Dermis microvascular lymphatic vessel endothelial cell (primary cell): ENCODE measurements around the gene ZSWIM6. TPM values are rescaled to one million over a fixed set of nuclear protein-coding genes. Genes with fewer than 3 reads are reported as not detected.
A peak's percentile ranks its signal among the peaks of the same experiment; 100 is the strongest.

Experiments used
- DNase-seq, 2 donors: peaks; one replicate each; pipeline versions ENCODE4 v3.0.0 to v3.0.0-alpha.2; 2010; ENCODE audit warnings: low read depth in 2 of 2
- total RNA-seq: library from RNA; depleted of rRNA; stranded (reverse); fragments of >200 nt; gene quantifications from 2 replicates; pipeline ENCODE4 v1.2.1, GENCODE V29; 2014

ZSWIM6 gene
- 8.3 and 19.6 TPM in 2 replicates for total RNA-seq

DNA sequence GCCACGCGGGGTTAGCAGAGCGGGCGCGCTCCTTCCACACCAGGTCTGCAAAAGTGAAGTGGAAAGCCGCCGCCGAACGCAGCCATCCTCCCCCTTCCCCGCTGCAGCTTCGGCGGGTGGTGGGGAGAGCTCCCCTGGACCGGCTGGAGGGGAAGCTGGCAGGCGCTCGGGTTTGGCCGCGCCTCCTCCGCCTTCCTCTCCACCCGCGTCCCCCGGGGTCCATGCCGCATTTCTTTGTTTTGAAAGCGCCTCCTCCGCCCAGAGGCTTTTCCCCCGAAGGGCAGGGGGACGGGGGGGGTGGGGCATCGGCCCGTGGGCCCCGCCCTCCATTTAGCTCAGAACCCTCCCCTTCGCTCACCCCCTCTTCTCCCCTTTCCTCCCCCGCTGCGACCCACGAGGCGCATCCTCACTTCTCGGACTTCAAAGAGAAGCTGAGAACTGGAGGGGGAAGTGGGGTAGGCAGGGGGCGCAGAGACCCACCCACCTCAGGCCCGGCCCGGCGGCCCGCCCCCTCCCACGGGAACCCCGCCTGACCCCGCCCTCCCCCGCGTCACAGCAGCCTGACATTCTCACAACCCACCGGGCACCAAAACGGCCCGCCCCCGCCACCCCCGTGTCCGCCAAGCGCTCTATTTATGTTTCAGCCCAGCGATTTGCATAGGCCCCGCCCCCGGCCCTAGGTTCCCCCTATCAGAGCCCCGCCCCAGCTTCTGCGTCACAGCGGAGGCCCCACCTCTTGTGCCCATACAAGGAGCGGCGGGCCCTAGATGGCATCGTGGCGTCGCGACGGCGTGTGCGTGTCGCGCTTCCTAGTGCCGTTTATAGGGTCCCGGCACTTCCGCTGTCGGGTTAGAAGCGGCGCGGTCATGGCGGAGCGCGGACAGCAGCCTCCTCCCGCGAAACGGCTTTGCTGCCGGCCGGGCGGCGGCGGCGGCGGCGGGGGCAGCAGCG, at the start of gene ZSWIM6:
ZSWIM6 (plus strand) TSS at position 852 of the 951 bp plus-strand sequence; CDS start at position 867, 15 bp downstream.
- DNase-seq = peak; percentile 96 to 100

DNA sequence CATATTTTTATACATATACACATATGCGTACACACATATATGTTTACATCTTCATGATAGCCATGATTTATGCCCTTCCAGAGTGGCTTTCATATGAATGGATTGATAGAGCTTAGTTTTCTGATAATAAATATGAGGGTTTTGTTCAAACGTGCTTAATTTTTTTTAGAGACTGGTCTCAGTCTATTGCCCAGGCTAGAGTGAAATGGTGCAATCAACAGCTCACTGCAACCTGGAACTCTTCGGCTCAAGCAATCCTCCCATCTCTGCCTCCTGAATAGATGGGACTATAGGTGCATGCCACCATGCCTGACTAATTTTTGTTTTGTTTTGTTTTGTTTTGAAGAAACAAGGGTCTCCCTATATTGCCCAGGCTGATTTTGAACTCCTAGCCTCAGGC, 48.6 kb upstream of the ZSWIM6 start:
- no peak for DNase-seq

DNA sequence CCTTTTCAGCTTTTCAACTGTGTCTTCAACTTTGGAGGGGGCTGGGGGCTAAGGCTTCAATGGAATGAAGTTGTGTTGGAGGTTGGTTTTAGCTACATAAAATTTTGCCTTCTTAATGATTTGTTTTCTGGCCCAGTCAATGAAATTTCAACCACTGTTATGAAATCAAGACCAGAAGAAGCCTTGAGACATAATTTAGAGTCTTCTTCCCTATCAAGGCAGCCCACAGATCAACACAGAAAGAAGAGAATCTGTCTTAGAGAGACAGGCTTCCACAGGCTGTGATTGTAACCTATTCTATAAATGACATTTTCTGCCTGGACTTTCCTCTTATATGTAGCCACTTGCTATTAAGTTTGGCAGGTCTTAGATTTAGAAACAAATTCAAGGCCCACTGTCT, 46.5 kb upstream of the ZSWIM6 start:
- no peak for DNase-seq

DNA sequence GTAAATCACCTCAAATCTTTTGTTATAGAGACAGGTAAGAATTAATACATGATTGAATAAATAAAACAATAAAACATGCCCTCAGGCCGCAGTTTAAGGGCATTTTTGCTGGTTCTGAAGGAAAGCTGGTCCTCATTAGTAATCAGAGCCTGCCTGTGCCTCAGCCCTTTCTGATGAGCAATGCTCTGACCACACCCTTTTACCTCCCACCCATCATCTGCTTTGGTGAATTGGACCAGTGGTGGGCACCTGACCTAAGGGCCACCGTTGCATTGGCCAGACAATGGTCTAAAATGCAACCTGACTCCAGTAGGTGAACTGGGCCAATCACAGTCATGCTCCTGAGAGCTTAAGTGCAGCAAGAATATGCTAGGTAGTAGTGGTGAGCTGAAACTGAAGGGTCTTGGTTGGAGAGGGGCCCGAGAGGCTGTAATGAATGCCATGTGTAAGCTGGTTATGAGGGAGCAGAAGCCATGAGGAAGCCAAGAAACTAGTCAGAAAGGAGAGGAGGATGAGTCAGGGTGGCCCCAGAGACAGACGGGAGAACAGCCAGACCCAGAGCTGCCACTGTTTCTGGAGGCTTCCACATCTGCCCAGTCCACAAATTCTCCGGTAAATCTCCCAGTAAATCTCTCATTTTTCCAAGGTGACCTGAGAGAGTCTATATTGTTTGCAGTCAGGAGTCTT, 45.5 kb upstream of the ZSWIM6 start:
- DNase-seq = no peak

DNA sequence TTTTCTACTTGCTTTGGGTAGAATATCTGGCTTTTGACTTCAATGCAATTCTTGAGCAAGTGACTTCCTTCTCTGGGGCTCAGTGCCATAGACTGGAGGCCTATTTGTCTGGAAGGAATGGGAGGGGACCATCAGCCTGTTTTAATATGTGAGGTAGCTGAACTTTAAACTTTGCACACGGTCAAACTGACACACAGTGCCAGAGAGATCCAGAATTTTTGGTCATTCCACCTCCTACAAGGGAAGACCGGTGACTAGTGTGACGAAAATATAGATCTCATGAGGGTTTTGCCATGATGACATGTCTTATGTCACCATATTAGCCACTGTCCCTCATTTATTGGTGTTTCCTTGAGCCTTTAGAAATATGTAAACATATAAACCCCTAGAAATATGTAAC, 44.6 kb upstream of the ZSWIM6 start:
- no peak for DNase-seq

DNA sequence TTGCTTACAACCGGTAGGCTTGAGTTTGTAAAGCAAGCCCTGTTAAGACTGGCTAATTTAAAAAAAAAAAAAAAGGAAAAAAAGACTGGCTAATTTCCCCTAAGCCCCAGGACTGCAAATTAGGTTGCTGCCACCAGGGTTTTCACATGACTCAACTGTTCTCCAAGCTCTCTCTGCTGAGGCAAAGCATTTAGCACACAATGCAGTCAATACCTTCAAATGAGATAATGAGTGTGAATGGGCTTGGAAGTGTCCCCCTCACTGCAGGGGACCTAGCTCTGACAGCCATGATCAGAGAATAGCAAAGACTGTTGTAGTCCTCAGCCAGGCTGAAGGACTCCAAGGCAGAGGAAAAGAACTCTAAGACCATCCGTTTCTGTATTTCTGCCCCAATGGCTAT, 42.8 kb upstream of the ZSWIM6 start:
- DNase-seq = no peak

DNA sequence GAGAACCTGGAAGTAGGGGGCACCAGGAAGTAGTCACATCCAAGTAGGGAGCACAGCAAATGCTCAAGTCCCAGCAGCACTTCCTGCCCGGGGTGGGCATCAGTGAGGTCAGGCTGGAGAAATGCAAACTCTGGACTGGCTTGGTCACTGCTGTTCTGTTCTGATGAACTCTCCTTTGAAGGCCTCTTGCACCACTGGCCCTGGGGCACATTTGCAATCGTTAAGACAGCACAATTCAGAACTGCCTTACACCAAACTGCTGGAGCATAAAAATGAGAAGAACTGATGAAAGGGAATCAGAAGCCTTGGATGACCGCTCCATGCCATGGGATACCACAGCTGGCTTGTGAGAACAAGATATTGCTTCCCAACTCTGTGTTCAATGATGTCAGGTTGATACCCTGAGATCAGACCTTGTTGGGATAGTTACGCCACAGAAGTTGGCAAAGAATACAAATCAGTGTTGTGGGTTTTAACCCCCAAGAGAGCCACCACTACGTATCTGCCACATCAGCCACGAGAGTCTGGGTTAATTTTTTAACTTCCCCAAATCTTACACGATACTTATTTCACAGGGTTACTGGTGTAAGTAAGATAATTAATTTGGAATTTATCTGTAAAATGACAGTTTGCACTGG, 42.3 kb upstream of the ZSWIM6 start:
- DNase-seq = no peak

DNA sequence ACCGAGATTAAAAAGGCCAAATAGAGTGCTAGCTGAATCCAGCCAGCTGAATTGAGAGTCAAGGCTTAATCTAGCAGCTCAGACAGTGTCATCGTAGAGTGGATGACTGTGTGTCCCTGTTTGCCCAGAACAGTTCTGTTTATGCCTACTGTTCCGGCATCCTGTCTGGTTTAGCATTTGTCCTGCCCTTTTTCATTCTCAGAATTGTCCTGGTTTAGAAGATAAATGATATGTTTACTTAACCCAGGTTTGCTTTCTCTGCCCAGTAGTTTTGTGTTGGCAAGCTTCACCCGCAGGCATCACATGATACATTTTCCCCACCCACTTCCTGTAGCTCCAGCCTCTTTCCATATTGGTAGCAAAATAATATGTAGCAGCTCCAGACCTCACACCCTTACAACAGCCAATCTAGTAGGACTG, 41.3 kb upstream of the ZSWIM6 start:
- DNase-seq = peak; percentile 86 to 93

DNA sequence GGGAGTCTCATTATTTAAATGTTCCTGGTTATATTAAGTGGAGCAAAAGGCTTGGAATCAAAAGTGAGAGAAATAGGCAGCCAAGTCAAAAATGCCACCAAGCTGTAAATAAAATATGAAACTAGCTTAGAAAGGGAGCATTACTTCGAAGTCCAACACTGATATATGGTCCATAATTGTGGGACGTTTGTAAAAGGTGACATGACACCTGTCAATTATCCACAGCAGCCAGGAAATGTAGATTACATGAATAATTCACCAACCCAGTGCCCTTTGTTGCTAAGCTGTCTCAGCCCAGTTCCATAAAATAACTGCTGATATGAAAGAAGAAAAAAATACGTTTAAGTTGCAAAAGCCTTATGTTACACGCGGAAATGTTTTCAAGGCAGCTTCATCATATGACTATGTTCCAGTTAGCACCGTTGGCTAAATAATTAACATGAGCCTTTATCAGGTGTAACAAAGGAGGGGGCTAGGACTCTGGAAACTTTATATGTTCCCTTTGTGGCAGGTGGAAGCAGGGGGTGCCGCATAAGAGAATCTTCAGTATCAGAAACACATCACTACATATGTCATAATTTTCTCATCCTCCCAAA, 39.9 kb upstream of the ZSWIM6 start:
- no peak for DNase-seq

DNA sequence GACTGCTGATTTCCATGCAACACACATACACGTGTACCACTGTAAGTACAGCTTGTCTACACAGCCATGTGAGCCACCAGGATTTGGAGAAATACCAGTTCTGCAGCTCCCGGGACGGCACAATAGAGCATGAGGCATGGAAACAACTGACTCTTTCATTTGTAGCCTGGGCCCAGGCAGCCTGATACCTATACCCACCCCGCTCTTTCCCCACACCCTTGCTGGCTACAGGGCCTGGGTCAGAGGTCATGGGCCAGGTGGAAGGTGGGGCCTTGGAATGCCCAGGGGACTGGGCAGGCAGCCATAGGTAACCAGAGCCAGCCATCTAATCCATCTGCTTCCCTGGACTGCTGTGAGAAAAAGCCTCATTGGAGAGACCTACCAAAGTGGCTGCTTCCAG, 39.0 kb upstream of the ZSWIM6 start:
- no peak for DNase-seq

DNA sequence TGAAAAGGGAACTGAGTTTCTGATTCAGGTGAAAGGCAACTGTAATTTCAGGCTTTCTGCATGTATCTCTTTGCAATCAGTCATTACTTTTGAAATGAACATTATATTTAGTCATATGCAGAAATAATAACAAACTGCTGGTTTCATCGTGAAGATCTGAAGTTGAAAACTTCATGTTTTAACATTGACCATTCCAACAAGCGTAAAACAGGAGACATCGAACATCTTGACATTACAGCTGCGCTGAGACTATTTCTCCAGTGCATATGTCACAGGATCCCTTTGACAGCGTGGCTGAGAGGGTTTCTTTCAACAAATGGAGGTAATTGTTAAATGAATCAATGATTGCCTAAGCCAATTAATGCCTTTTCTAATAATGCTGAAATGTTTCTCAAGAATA, 38.2 kb upstream of the ZSWIM6 start:
- DNase-seq = no peak

DNA sequence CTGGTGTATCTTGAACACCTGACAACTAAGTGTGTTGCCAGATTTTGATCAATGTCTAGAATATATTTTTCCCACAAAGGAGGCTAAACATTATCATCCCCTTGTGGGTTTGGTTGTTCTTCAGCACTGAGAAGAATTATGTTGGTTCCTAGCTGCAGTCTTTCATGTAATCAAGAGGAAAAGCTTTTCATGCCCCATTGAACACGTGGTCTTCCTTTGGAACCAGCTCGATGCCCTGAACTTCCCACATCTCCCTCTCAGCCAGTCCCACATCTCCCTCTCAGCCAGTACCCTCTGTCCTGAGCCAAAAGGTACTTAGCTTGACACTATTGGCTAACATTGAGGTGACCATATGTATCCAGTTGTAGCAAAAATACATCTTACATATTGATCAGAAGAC, 36.7 kb upstream of the ZSWIM6 start:
- DNase-seq = no peak

DNA sequence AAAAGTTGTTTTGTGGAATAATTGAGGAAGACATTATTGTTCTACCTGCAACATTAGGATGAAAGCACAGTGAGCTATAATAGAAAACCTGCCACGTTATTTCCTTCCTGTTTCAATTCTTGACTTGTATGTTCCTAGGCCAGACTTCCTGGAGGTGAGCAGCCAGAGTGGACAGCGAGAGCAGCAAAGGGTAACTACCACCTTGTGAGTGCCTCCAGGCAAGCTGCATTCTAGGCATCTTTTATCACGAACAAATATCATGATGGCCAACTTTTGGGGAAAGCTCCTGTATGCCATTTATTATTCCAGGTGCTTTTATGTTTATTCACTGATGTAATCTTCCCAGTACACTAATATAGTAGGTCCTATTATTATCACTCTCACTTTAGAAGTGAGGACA, 34.0 kb upstream of the ZSWIM6 start:
- DNase-seq = peak in 1 of 2 donors; percentile 68

DNA sequence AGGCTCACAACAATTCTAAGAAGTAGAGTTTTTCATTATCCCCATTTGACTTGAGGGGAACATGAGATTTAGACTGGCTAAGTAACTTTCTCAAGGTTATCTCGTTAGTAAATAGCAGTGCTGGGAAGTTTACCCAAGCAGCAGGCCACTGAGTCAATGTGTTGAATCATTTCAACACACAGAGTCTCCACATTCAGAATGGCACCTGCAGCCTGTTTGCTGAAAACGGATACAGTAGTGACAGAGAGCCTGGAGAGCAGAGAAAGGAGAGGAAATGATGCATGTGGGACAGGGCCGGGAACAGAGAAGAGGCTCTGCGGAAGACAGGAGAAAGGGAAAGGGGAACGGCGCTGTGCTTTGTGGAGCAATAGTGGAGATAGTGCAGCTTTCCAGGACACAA, 33.5 kb upstream of the ZSWIM6 start:
- DNase-seq = peak; percentile 69 to 90

DNA sequence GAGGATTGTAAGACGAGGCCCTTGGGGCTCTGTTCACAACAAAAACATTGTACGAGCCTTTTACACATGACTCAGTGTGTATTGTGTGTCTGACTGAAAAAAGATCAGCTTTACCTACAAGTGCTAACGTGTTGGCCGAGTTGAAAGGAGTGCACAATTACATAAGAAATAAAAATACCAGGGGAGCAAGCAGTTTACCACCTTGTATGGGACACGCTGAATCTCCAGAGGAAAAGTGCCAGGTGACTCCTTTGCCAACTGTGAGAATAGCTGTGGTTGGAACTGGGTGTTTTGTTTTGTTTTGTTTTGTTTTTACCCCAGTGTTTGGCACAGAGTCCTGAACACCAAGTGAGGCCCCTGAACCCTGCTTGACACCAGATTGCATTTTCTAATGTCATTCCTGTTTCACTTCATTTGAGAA, 32.8 kb upstream of the ZSWIM6 start:
- DNase-seq = peak in 1 of 2 donors; percentile 50

DNA sequence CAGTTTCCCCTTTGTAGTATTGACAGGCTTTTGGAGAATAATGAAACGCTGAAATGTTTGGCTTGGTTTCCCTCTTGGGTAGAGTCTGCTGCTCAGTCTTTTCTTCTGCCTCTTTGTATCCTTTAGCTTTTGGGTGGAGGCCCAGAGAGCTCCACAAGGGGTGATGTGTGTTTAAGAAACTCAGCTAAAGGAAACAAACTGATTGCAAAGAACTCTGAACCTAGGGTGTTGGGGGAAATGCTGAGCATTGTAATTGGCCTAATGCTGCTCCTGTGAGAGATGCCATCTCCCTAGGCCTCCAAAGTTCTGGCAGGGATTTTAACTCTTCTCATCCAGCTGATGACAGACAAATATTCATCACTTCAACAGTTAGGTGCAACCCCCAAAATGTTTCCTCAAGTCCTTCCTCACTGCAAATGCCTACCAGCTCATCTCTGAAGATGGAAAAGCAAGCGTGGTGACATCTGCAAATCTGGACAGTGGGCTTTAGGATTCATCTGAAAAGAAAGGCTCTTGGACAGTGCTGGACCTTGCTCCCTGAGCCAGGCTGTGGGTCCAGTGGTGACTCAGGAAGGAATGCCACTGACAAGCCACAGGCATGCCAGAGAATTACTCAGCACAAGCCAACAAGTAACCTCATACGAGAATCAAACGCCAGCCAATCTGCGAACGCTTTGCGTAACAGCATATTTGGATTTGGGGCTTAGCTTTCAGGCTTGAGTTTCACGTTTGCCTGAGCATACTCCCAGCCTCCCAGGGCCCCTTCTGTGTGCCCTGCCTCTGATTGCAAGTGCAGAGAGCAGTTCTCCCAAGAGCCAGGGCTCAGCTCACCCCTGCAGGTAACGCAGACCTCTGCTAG, 30.5 kb upstream of the ZSWIM6 start:
- peak in 1 of 2 donors; percentile 80 for DNase-seq

DNA sequence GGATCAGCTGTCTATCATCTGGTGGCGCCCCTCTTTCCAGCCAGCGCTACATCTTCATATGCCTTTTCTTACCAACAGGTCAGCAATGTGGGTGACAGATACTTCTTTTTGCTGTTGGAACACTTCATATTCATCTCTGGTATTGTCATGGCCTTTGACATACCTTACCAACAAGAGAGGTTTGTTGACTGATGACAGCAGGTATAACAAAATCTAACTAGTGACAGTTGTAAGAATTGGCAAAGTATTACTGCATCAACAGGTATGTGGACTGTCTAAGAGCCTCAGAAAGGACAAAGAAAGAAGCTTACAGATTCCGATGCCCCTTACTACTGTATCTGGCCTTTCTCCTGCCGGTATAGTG, 29.9 kb upstream of the ZSWIM6 start:
- DNase-seq = no peak

DNA sequence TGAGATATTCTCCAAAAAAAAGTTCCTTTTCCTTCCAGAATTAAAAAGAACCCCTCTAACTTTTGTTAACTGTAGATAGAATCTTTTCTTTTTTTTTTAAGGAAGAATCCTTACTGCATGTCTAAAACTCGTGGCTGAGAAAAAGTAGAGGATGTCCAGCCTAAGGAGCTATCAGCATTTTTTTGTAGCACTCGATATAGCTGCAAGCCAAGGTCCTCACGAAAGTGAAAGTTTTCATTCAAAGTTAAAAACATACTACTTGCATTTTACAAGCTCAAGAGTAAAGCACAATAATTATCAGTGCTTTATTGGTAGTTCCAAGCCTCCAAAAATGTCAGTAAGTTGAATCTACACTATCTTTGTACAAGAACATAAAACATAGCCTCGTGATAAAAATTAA, 28.7 kb upstream of the ZSWIM6 start:
- no peak for DNase-seq

DNA sequence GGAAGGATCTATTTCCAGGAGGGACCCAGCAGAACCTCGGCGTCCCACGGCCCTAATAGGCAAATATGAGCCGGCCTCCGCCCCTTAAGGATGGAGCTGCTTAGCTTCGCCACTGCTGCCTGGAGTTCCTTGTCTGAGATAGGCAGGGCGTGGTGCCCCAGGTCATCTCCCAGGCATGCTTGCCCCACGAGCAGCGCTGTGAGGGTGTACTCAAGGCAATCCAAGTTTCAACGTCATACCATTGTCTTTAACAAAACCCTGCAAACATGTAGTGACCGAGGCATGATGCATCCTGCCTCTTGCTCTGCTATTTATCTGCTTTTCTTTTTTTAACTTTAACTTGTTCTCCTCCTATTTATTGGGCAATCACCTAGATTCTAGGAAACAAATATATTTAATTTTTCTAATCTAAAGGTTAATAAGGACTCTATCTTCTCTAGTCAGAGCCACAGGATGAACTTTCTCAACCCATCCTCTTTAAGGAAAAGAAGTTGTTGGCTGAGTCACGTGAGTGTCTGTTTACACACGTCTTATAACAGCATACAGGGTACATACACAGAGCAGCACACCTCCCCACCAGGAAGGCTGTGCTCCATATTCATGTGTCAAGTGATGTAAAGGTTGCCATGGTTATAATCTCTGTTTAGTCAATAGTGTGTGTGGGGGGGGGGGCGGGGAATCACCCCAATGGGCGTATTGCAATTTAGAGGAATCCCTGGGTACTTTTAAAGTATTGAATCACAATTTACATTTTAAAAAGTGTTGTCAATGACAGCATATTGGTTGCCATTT, 27.3 kb upstream of the ZSWIM6 start:
- peak in 1 of 2 donors; percentile 84 for DNase-seq

DNA sequence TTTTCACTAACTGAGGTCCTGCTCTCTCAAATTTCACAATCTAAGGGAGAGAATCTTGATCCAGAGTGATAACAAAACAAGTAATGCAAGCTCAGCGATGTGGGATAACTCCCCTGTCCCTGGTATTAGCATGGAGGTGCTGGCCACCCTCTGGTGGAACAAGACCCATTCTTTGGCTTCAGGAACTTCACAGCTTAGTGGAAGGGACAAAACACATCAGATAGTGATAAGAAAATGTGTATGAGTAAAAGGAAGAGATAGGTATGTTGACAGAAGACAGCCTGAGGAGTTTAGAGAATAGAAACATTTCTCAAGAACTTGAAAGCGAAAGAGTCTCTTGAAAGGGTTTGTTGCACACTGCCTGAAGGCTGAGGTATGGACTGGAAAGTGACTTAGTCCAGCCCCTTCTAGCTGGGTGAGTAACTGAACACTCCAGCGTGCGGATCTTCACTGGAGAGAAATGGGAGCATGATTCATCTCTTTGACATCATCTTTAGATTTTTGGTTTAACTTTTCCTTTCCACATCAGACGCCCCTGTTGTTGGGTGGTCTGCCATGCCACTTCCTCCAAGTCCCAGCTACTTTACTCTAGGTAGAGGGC, 25.4 kb upstream of the ZSWIM6 start:
- DNase-seq = no peak
